Lung (tissue), 12 donors: Measurements from ENCODE around the gene DROSHA. TPM values are rescaled to one million over a fixed set of nuclear protein-coding genes. Genes with fewer than 3 reads are reported as not detected.

Experiments used
- ATAC-seq: fragments of 200-7000 bp; cut with Tn5 transposase; one replicate; pipeline ENCODE4 v1.9.1; 2020; ENCODE audit warnings: moderate number of reproducible peaks; ENCODE audit not compliant: insufficient read depth, low FRiP score
- DNase-seq, 3 donors: peaks; one replicate each; pipeline ENCODE4 v3.0.0-alpha.2; 2013 to 2017
- H3K27ac ChIP-seq, 2 donors: one replicate each; pipeline ENCODE4 v1.5.1; 2013; ENCODE audit warnings: mild to moderate bottlenecking in 2 of 2, moderate library complexity in 2 of 2, control low read depth in 1 of 2, inconsistent platforms in 1 of 2, low read depth in 1 of 2, low read length in 1 of 2
- H3K27me3 ChIP-seq, 3 donors: one replicate each; pipeline ENCODE4 v1.5.1; 2013; ENCODE audit warnings: low read length in 2 of 3; ENCODE audit not compliant: control insufficient read depth in 3 of 3, insufficient read depth in 3 of 3
- H3K36me3 ChIP-seq, 4 donors: one replicate each; pipeline ENCODE4 v1.5.1; 2013; ENCODE audit warnings: low read length in 4 of 4, mild to moderate bottlenecking in 1 of 4, moderate library complexity in 1 of 4; ENCODE audit not compliant: control insufficient read depth in 4 of 4, insufficient read depth in 4 of 4
- H3K4me1 ChIP-seq, 5 donors: one replicate each; pipeline ENCODE4 v1.5.1; 2013; ENCODE audit warnings: low read length in 5 of 5, mild to moderate bottlenecking in 2 of 5, moderate library complexity in 1 of 5; ENCODE audit not compliant: control insufficient read depth in 5 of 5, insufficient read depth in 5 of 5
- H3K4me3 ChIP-seq: one replicate; pipeline ENCODE4 v1.5.1; 2013; ENCODE audit warnings: mild to moderate bottlenecking, control low read depth, moderate library complexity
- H3K9ac ChIP-seq, 2 donors: one replicate each; pipeline ENCODE4 v1.5.1; 2013; ENCODE audit warnings: low read length in 2 of 2, control low read depth in 1 of 2; ENCODE audit not compliant: insufficient read depth in 1 of 2
- H3K9me3 ChIP-seq, 4 donors: one replicate each; pipeline ENCODE4 v1.5.1; 2013; ENCODE audit warnings: low read length in 3 of 4, mild to moderate bottlenecking in 1 of 4, moderate library complexity in 1 of 4; ENCODE audit not compliant: control insufficient read depth in 4 of 4, insufficient read depth in 3 of 4
- CTCF ChIP-seq: IDR thresholded peaks from 2 replicates; pipeline ENCODE4 v1.5.1; 2012; ENCODE audit warnings: mild to moderate bottlenecking; ENCODE audit errors: control extremely low read depth, extremely low read depth
- WGBS, 2 donors: extraction: QIAGEN DNeasy Blood & Tissue Kit; methylation state at CpG; one replicate each; pipeline ENCODE4 v1.1.7; 2013; 5-methylcytosine and 5-hydroxymethylcytosine counted together
- polyA plus RNA-seq, 2 donors: library from polyadenylated mRNA; stranded (reverse); fragments of 200-250 nt; gene quantifications; one replicate each; pipeline ENCODE4 v1.2.1, GENCODE V29; 2013
- total RNA-seq, 2 donors: library from RNA; depleted of rRNA in 1 of 2; stranded (reverse); fragments of >200 nt in 1 of 2; gene quantifications; one replicate each; pipeline ENCODE4 v1.2.1, GENCODE V29; 2014 to 2021
- donor health status: control.
- donor health status: control.
- donor health status: Bipolar disorder and iron deficiency.
- donor health status: healthy.
- donor health status: DM: yes; HTN: yes; CAD: no.

The DROSHA gene
- total and polyA plus RNA-seq, 4 donors, result 16.2 to 92.0 (median 49.9) TPM

GRCh38 chr5:31408814-31409213 lies 123.1 kb downstream of the DROSHA start:
- peak; percentile 19 for ATAC-seq
- Histone ChIP-seq H3K9me3 (no peaks in the 10 kb centered on the region), H3K27me3 (no peaks in the 10 kb centered on the region), H3K4me3 (no peak overlapping the region), H3K9ac (no peak overlapping the region), H3K36me3 (peaks cover 11 to 22% (median 20%) of the 10 kb centered on the region in 4 donors), H3K27ac (no peak overlapping the region), H3K4me1 (no peaks in the 10 kb centered on the region)
- no peak for DNase-seq
- TF ChIP-seq CTCF, result no peak

- Histone ChIP-seq H3K4me1 (no peaks in the 10 kb centered on the region), H3K27me3 (no peaks in the 10 kb centered on the region), H3K36me3 (peaks cover 11 to 20% (median 19%) of the 10 kb centered on the region in 4 donors), H3K4me3 (no peak overlapping the region), H3K27ac (no peak overlapping the region), H3K9me3 (no peaks in the 10 kb centered on the region), H3K9ac (no peak overlapping the region)
- 88 to 96% methylated on average over 4 of the region's 4 CpGs for WGBS, 2 donors
- no peak for DNase-seq
- no peak for ATAC-seq
- TF ChIP-seq CTCF, result no peak
These were observed 123.8 kb downstream of the DROSHA start for GRCh38 chr5:31407921-31408693.

DNA sequence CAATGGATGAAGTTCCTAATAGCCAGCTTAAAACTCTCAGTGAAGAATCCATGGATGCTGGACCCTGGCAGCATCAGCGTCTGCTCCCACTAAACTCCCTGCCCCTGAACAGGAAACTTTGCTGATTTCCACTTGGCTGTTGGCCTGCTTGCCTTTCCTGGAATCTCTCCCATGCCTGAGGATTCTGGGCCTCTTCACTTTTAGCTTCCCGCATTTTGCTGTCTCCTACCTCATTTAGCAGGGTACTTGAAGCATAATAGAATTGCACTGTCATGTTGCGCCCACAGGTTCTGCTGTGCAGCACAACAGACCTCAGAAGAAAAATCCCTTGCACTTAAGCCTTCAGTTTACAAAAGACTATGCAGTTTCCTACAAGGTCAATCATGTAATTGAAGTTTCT lies 127.6 kb downstream of the DROSHA start:
- no peak for DNase-seq
- 80 to 84% methylated on average over 3 of the region's 3 CpGs for WGBS, 2 donors
- TF ChIP-seq CTCF, result no peak
- no peaks in the 10 kb centered on the region for H3K9me3 ChIP-seq
- H3K9ac ChIP-seq, result no peak overlapping the region
- no peak overlapping the region for H3K27ac ChIP-seq
- no peaks in the 10 kb centered on the region for H3K27me3 ChIP-seq
- H3K36me3 ChIP-seq, result peaks cover 14 to 22% (median 16%) of the 10 kb centered on the region in 4 donors
- H3K4me1 ChIP-seq, result no peaks in the 10 kb centered on the region
- ATAC-seq, result no peak
- no peak overlapping the region for H3K4me3 ChIP-seq
